GM21447 (cell line): ENCODE data around the gene KLHL11.
A peak's percentile ranks its signal among the peaks of the same experiment; 100 is the strongest.

Experiments used
- ATAC-seq: cut with Tn5 transposase; IDR thresholded peaks from one replicate; pipeline ENCODE4 v1.9.1; 2021; ENCODE audit not compliant: unreplicated experiment

The KLHL11 gene

DNA sequence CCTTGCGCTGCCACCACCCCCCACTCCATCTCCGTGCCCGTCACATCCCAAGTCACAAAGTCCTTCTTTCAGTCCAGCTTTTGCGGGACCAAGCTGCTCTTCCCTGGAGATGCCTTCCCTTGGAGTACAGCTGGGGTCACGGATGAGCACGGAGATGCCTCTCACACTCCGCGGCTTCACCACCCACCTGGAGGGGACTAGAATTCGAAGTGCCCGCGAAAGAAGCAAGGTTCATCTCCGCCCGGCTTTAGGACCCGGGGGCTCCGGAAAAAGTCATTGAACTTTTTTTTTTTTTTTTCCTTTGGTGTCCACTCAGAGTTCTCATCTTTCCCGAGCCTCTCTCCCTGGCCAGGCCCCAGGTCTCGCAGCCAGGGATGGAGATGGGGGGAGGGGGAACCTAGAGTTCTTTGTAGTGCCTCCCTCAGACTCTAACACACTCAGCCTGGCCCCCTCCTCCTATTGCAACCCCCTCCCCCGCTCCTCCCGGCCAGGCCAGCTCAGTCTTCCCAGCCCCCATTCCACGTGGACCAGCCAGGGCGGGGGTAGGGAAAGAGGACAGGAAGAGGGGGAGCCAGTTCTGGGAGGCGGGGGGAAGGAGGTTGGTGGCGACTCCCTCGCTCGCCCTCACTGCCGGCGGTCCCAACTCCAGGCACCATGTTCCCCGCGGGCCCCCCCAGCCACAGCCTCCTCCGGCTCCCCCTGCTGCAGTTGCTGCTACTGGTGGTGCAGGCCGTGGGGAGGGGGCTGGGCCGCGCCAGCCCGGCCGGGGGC lies 52.7 kb downstream of the KLHL11 start, which contains the start of gene FKBP10:
Gene FKBP10 (plus strand): TSS at position 624 of the 771 bp plus-strand sequence. CDS start 31 bp downstream, at position 655.
- peak; percentile 8 for ATAC-seq

DNA sequence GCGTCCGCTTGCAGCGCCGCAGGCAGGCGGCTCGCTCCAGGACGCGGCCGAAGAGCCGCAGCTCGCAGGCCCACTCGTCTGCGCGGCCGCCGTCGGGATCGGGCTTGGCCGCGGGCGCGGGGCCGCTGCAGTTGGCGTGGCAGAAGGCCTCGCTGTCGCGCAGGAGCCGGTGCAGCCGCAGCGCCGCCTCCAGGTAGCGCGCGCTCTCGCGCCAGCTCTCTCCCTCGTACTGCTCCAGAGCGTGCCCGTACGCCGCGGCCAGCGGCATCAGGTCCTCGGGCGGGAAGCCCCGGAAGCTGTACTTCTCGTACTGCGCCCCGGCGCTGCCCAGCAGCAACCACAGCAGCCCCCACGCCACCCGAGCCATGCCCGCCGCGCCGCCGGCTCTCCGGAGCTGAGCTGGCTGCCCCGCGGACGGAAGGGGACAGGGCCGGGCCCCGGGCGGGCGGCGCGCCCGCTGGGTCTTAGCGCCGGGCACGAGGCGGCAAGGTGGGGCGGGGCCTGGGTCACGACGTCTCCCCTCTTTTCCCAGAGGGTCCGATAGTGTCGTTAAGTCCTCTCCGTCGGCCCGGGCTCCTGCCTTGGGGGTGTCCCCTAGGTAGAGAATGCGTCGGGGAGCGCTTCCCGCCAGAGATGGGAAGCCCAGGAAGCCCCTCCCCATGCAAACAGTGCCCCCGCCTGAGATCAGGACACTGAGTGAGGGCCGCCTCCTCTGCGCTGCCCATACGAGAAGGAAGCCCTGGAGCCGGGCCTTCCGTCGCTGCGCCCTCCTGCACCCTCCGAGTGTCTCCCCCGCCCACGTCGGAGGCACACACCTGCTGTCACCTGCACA lies 53.5 kb downstream of the KLHL11 start, which contains the start of gene P3H4:
Gene P3H4 (minus strand): TSS at position 401 of the 832 bp plus-strand sequence. CDS start 34 bp downstream, at position 367.
- peak; percentile 75 for ATAC-seq

DNA sequence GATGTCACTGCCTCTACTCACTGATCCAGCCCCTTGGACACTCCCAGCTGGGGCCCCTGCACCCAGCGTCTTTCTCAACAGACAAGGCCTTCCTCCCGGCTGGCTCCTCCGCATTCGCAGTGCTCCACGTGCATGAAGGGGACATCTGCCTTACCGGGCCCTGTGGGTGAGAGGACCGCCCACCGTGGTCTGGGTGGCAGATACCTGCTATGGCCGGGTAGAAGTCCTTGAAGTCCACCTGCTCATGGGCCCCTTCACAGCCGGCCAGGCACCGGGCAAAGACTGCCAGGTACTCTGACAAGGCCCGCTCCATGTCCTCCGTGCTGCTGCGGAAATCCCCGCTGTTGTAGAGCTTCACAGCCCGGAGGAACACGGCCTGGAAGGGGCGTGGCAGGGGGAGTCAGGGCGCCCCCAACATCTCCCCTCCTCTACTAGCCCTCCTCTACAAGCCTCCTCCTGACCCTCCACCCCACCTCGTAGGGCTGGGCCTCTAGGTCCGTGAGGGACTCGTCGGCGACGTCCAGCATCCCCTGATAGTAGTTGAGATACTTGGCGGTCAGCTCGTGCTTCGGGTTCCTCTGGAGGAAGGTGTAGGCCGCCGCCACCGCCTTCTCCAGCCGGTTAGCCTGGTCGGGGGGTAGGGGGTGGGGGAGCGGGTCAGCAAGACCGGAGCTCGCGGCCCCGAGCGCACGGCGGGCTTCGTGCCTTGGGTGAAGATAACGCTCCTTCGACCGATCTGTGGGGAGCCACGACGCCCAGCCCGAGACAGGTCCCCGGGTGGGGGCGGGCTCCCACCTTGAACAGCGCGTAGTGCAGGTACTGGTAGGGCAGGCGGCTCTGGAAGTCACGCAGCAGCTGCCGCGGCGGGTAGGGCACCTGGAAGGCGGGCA lies 54.3 kb downstream of the KLHL11 start:
- ATAC-seq: no peak

DNA sequence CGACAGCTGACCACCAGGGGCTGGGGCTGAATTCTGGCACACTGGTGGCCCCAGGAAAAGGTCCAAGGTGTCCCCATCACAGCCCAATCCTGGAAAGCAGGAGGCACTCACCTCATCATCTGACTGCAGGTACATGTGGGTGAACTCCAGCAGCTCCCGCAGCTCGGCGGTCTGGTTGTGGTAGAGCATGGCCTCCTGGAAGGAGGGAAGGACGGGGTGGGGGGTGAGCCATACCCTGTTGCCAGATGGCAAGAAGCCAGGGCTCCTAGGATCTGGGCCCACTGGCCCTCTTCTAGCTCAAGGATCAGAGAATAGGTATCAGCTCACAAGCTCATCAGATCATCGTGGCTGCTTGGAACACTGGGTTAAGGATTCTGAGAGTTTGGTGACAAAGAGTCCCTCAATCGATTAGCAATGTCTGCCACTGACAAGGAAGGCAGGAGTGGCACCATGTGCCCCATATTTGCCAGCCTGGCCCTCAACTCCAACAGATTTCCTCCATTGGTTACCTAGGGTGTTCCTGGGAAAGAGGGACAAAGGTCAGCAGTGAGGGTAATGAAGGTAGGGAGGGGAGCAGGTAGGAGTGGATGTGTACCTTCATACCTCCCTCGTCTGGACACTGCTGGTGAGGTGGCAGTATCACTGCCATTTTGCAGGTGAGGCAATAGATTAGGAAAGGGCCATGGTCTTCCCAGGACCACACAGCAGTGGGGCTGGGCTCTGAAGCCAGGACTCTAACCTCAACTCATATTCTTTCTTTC lies 58.4 kb downstream of the KLHL11 start:
- no peak for ATAC-seq
